Endothelial cell of umbilical vein (primary cell): ENCODE measurements around the gene AP2A2. TPM values are rescaled to one million over a fixed set of nuclear protein-coding genes. Genes with fewer than 3 reads are reported as not detected.

Experiments
- BruUV-seq: library from RNA; stranded (reverse); fragments of 400-500 nt; replicated peaks from 2 replicates; lab custom pipeline; 2021; lab: Mats Ljungman, UMichigan
- CTCF ChIA-PET: fragments of 300-600, 350-600 bp; sonication (Branson Sonifier 250); formaldehyde crosslinking; loops from one replicate; lab custom pipeline; 2021; ENCODE audit warnings: antibody characterized with exemption, inconsistent platforms; lab: Charles Lee
- POLR2A ChIA-PET: fragments of 300-600, 350-600 bp; sonication (Branson Sonifier 250); formaldehyde crosslinking; loops from one replicate; lab custom pipeline; 2021; ENCODE audit warnings: antibody characterized with exemption, inconsistent platforms; lab: Charles Lee
- DNase-seq: peaks from one replicate; pipeline ENCODE4 v3.0.0-alpha.2; 2011; ENCODE audit warnings: low read depth, low spot score
- FAIRE-seq: peaks from 2 replicates; lab custom pipeline; 2011; peaks lifted over from hg19 to GRCh38; lab: Jason Lieb, UNC
- H2AFZ ChIP-seq: 2 replicates; pipeline ENCODE4 v1.6.0; 2012; ENCODE audit warnings: low read depth, low read length, control low read depth, inconsistent platforms
- H3K27ac ChIP-seq: 2 replicates; pipeline ENCODE4 v1.5.1; 2011; ENCODE audit warnings: low read depth, mild to moderate bottlenecking, control low read depth, low read length, moderate library complexity; ENCODE audit not compliant: insufficient read depth
- H3K27me3 ChIP-seq, 2 experiments: 2 replicates each; pipeline versions ENCODE4 v1.6.0 to v1.6.1; 2011; ENCODE audit warnings: low read length in 2 of 2, mixed read lengths in 1 of 2; ENCODE audit not compliant: control insufficient read depth in 2 of 2, insufficient read depth in 2 of 2
- H3K36me3 ChIP-seq, 2 experiments: 2 replicates in 1 of 2; 3 replicates in 1 of 2; pipeline ENCODE4 v1.5.1; 2011; ENCODE audit warnings: low read length in 2 of 2, mild to moderate bottlenecking in 1 of 2, moderate library complexity in 1 of 2; ENCODE audit not compliant: control insufficient read depth in 2 of 2, insufficient read depth in 2 of 2; ENCODE audit errors: extremely low read depth in 1 of 2
- H3K4me1 ChIP-seq: 3 replicates; pipeline ENCODE4 v1.5.1; 2011; ENCODE audit warnings: mild to moderate bottlenecking, low read length; ENCODE audit not compliant: control insufficient read depth, insufficient read depth; ENCODE audit errors: extremely low read depth
- H3K4me2 ChIP-seq: 2 replicates; pipeline ENCODE4 v1.6.1; 2011; ENCODE audit warnings: low read length, control low read depth, mixed read lengths; ENCODE audit not compliant: insufficient read depth
- H3K4me3 ChIP-seq, 3 experiments: fragments of 200-600 bp in 1 of 3; sonication (generic), shearing (Covaris generic) in 1 of 3; replicated peaks in 1 of 3; 2 replicates each; pipeline ENCODE4 v1.5.1; 2011 to 2016; ENCODE audit warnings: control low read depth in 3 of 3, low read length in 3 of 3, mild to moderate bottlenecking in 2 of 3, inconsistent platforms in 1 of 3, low read depth in 1 of 3, moderate library complexity in 1 of 3; ENCODE audit not compliant: insufficient read depth in 1 of 3
- H3K79me2 ChIP-seq: 2 replicates; pipeline ENCODE4 v1.6.0; 2012; ENCODE audit warnings: low read length, inconsistent platforms; ENCODE audit not compliant: control insufficient read depth, insufficient read depth
- H3K9ac ChIP-seq: replicated peaks from 2 replicates; pipeline ENCODE3; 2011; ENCODE audit warnings: low read length, control low read depth; ENCODE audit not compliant: insufficient read depth; ENCODE audit errors: extremely low read depth
- H3K9me1 ChIP-seq: replicated peaks from 3 replicates; pipeline ENCODE4 v1.6.0; 2011; ENCODE audit warnings: mild to moderate bottlenecking, low read length; ENCODE audit not compliant: control insufficient read depth, insufficient read depth; ENCODE audit errors: extremely low read depth
- H3K9me3 ChIP-seq: replicated peaks from 2 replicates; pipeline ENCODE4 v1.5.1; 2012; ENCODE audit warnings: low read length, inconsistent platforms; ENCODE audit not compliant: control insufficient read depth, insufficient read depth
- H4K20me1 ChIP-seq: replicated peaks from 2 replicates; pipeline ENCODE3; 2011; ENCODE audit warnings: mild to moderate bottlenecking, low read length; ENCODE audit not compliant: control insufficient read depth, insufficient read depth; ENCODE audit errors: extremely low read depth
- CTCF ChIP-seq, 2 donors: IDR thresholded peaks; 1 replicate in 1 of 2; 2 replicates in 1 of 2; pipeline ENCODE4 v1.5.1; 2011; ENCODE audit warnings: low read length in 2 of 2, mild to moderate bottlenecking in 2 of 2, moderate library complexity in 2 of 2, control low read depth in 1 of 2, inconsistent platforms in 1 of 2, low read depth in 1 of 2; ENCODE audit not compliant: insufficient read depth in 1 of 2; ENCODE audit errors: extremely low read depth in 1 of 2
- EZH2 ChIP-seq: IDR thresholded peaks from 2 replicates; pipeline ENCODE4 v1.6.1; 2012; ENCODE audit warnings: borderline replicate concordance, low read depth, mild to moderate bottlenecking, moderate library complexity, low read length, inconsistent platforms; ENCODE audit not compliant: severe bottlenecking
- FOS ChIP-seq: IDR thresholded peaks from 2 replicates; pipeline ENCODE4 v1.6.1; 2011; ENCODE audit warnings: mild to moderate bottlenecking, low read length, moderate library complexity, borderline replicate concordance; ENCODE audit not compliant: insufficient read depth
- GATA2 ChIP-seq: IDR thresholded peaks from 2 replicates; pipeline ENCODE4 v1.7.0; 2011; ENCODE audit warnings: low read depth, mild to moderate bottlenecking, moderate library complexity, mixed read lengths, low read length; ENCODE audit not compliant: insufficient read length, insufficient read depth
- JUN ChIP-seq: IDR thresholded peaks from 2 replicates; pipeline ENCODE4 v1.6.1; 2011; ENCODE audit warnings: borderline replicate concordance, low read depth; ENCODE audit not compliant: insufficient read length, insufficient read depth
- MAX ChIP-seq: IDR thresholded peaks from 2 replicates; pipeline ENCODE4 v1.6.1; 2011; ENCODE audit not compliant: insufficient read depth, insufficient read length
- MYC ChIP-seq: IDR thresholded peaks from one replicate; pipeline ENCODE4 v1.6.1; 2011; ENCODE audit warnings: mild to moderate bottlenecking, low read depth, low read length
- POLR2A ChIP-seq: IDR thresholded peaks from 2 replicates; pipeline ENCODE4 v1.6.1; 2012; ENCODE audit warnings: low read depth, mild to moderate bottlenecking, control low read depth, low read length
- POLR2AphosphoS5 ChIP-seq: IDR thresholded peaks from 2 replicates; pipeline ENCODE4 v1.6.1; 2012; ENCODE audit warnings: low read depth, mild to moderate bottlenecking, control low read depth, low read length, moderate library complexity; ENCODE audit not compliant: insufficient read depth
- dilution Hi-C: fragments of 300-500 bp; cut with MboI; formaldehyde crosslinking; loops from one replicate; pipeline ENCODE4 v1.15.0; 2019; ENCODE audit warnings: low sequenced_read_pairs; ENCODE audit not compliant: extremely low pct_ligation_motif_present
- intact Hi-C: fragments of 100-400 bp; cut with micrococcal nuclease; formaldehyde crosslinking; loops from one replicate; pipeline ENCODE4 v1.10.0; 2022
- polyA plus RNA-seq, 4 experiments: library from polyadenylated mRNA; depleted of rRNA in 3 of 4; stranded (reverse) in 3 of 4; unstranded in 1 of 4; fragments of >200 nt; gene quantifications; 2 replicates each; pipeline versions ENCODE4 v1.2.1 to v1.2.3, GENCODE V29; 2011 to 2012; ENCODE audit warnings: missing spikeins in 1 of 4
- total RNA-seq: library from RNA; stranded (reverse); gene quantifications from 2 replicates; pipeline ENCODE4 v1.2.3, GENCODE V29; 2021

Gene AP2A2
- total and polyA plus RNA-seq, 2 donors (not counting 3 experiments of a cell fraction or from before 2014, with no cell fraction given) = 89.5 to 92.6 TPM

GRCh38 chr11:991711-992307 is 66.1 kb downstream of the AP2A2 start:
- Histone ChIP-seq H3K9me3 (no peaks in the 10 kb centered on the region), H4K20me1 (no peaks in the 10 kb centered on the region), H3K27me3 (no peaks in the 10 kb centered on the region), H3K27ac (no peak overlapping the region), H3K9ac (no peak overlapping the region), H3K79me2 (peaks cover 2% of the 10 kb centered on the region), H3K36me3 (peaks cover 17 to 62% of the 10 kb centered on the region in 2 experiments), H3K4me1 (no peaks in the 10 kb centered on the region), H3K4me2 (no peak overlapping the region), H2AFZ (no peak overlapping the region), H3K9me1 (no peaks in the 10 kb centered on the region), H3K4me3 (no peak overlapping the region)
- intact Hi-C loops (no loop called here), dilution Hi-C loops (no loop called here)
- no TSS peak for BruUV-seq
- FAIRE-seq = no peak
- DNase-seq = no peak
- ChIA-PET POLR2A (no interaction called here), CTCF (no interaction called here)
- TF ChIP-seq JUN = no peak
- no peak for TF ChIP-seq POLR2A
- TF ChIP-seq MAX = no peak
- TF ChIP-seq FOS = no peak
- no peak for TF ChIP-seq GATA2
- TF ChIP-seq MYC = no peak
- TF ChIP-seq POLR2AphosphoS5 = no peak
- TF ChIP-seq CTCF (IDR thresholded peaks at IDR 0.05; ENCODE audit: extremely low read depth in 1 of 2, insufficient read depth in 1 of 2, low read depth in 1 of 2, low read length in 2 of 2) = no peak
- TF ChIP-seq EZH2 = no peak
